Activated CD4-positive, alpha-beta memory T cell treated with anti-CD3 and anti-CD28 coated beads, Interleukin-2, amount 10 ng/mL, durations not matched to agents 7 days and 5 days (primary cell): ENCODE data around the gene SERPINA4. TPM values are rescaled to one million over a fixed set of nuclear protein-coding genes. Genes with fewer than 3 reads are reported as not detected.
"Not testable (repeated sequence)": the region's sequence is repeated elsewhere in the genome, so short reads cannot be mapped to it uniquely, and the experiment has no call there.

ENCODE experiments used
- CTCF ChIA-PET: fragments of 350-600 bp; sonication (Branson Sonifier 250); formaldehyde crosslinking; loops from one replicate; lab custom pipeline; 2021; ENCODE audit warnings: antibody characterized with exemption, inconsistent platforms; lab: Charles Lee
- POLR2A ChIA-PET: fragments of 350-600 bp; sonication (Branson Sonifier 250); formaldehyde crosslinking; loops from one replicate; lab custom pipeline; 2021; ENCODE audit warnings: antibody characterized with exemption; lab: Charles Lee
- DNase-seq: peaks from one replicate; pipeline ENCODE4 v3.0.0-alpha.2; 2020
- H3K27ac Mint-ChIP-seq: one replicate; pipeline ENCODE4 v1.8.0; 2021; ENCODE audit warnings: mild to moderate bottlenecking, mixed read lengths
- H3K27me3 Mint-ChIP-seq: one replicate; pipeline ENCODE4 v1.8.0; 2021; ENCODE audit warnings: mixed read lengths
- H3K36me3 Mint-ChIP-seq: one replicate; pipeline ENCODE4 v1.8.0; 2021; ENCODE audit warnings: low read depth, mixed read lengths
- H3K4me1 Mint-ChIP-seq: one replicate; pipeline ENCODE4 v1.8.0; 2021; ENCODE audit warnings: mixed read lengths
- H3K4me3 Mint-ChIP-seq: one replicate; pipeline ENCODE4 v1.8.0; 2021; ENCODE audit warnings: mild to moderate bottlenecking, mixed read lengths
- H3K9me3 Mint-ChIP-seq: one replicate; pipeline ENCODE4 v1.8.0; 2021; ENCODE audit warnings: mixed read lengths
- total RNA-seq, 2 experiments: library from RNA; stranded (reverse); gene quantifications; one replicate each; pipeline ENCODE4 v1.2.3, GENCODE V29; 2021

SERPINA4 gene
- total RNA-seq, 2 experiments from 2014 or later: not detected

- no peaks in the 10 kb centered on the region for H3K4me1 Mint-ChIP-seq
- H3K4me3 Mint-ChIP-seq: no peak overlapping the region
- DNase-seq: no peak
- no peak overlapping the region for H3K27ac Mint-ChIP-seq
- CTCF ChIA-PET: no interaction called here
- no peaks in the 10 kb centered on the region for H3K36me3 Mint-ChIP-seq
- POLR2A ChIA-PET: no interaction called here
- no peaks in the 10 kb centered on the region for H3K9me3 Mint-ChIP-seq
- H3K27me3 Mint-ChIP-seq: no peaks in the 10 kb centered on the region
Observed at GRCh38 chr14:94593749-94594431, 32.6 kb downstream of the SERPINA4 start.

GRCh38 chr14:94594441-94594840, 33.2 kb downstream of the SERPINA4 start:
- POLR2A ChIA-PET: no interaction called here
- no peaks in the 10 kb centered on the region for H3K9me3 Mint-ChIP-seq

GRCh38 chr14:94595912-94596311, 34.7 kb downstream of the SERPINA4 start:
- H3K27me3 Mint-ChIP-seq: no peaks in the 10 kb centered on the region
- H3K36me3 Mint-ChIP-seq: no peaks in the 10 kb centered on the region
- no peaks in the 10 kb centered on the region for H3K4me1 Mint-ChIP-seq
- DNase-seq: no peak
- POLR2A ChIA-PET: no interaction called here
- CTCF ChIA-PET: no interaction called here
- no peak overlapping the region for H3K27ac Mint-ChIP-seq
- no peaks in the 10 kb centered on the region for H3K9me3 Mint-ChIP-seq
- H3K4me3 Mint-ChIP-seq: no peak overlapping the region

More at GRCh38 chr14:94594441-94594840, 33.2 kb downstream of the SERPINA4 start:
- Mint-ChIP-seq H3K4me1 (no peaks in the 10 kb centered on the region), H3K4me3 (no peak overlapping the region), H3K36me3 (no peaks in the 10 kb centered on the region), H3K27ac (no peak overlapping the region), H3K27me3 (no peaks in the 10 kb centered on the region)
- DNase-seq: no peak
- CTCF ChIA-PET: no interaction called here

GRCh38 chr14:94596361-94596760, 35.1 kb downstream of the SERPINA4 start:
- CTCF ChIA-PET: no interaction called here
- no peaks in the 10 kb centered on the region for H3K36me3 Mint-ChIP-seq
- no peaks in the 10 kb centered on the region for H3K4me1 Mint-ChIP-seq
- POLR2A ChIA-PET: no interaction called here
- H3K27ac Mint-ChIP-seq: no peak overlapping the region
- H3K9me3 Mint-ChIP-seq: no peaks in the 10 kb centered on the region
- H3K27me3 Mint-ChIP-seq: no peaks in the 10 kb centered on the region
- H3K4me3 Mint-ChIP-seq: no peak overlapping the region
- DNase-seq: no peak

- no peaks in the 10 kb centered on the region for H3K9me3 Mint-ChIP-seq
- H3K27me3 Mint-ChIP-seq: no peaks in the 10 kb centered on the region
- H3K27ac Mint-ChIP-seq: no peak overlapping the region
- H3K36me3 Mint-ChIP-seq: no peaks in the 10 kb centered on the region
- POLR2A ChIA-PET: no interaction called here
- no peak for DNase-seq
- H3K4me3 Mint-ChIP-seq: no peak overlapping the region
- H3K4me1 Mint-ChIP-seq: no peaks in the 10 kb centered on the region
- CTCF ChIA-PET: no interaction called here
Observed at GRCh38 chr14:94597788-94598187, 36.5 kb downstream of the SERPINA4 start.

- Mint-ChIP-seq H3K4me1 (no peaks in the 10 kb centered on the region), H3K27me3 (no peaks in the 10 kb centered on the region), H3K36me3 (no peaks in the 10 kb centered on the region), H3K4me3 (no peak overlapping the region), H3K27ac (no peak overlapping the region), H3K9me3 (no peaks in the 10 kb centered on the region)
- DNase-seq: no peak
- CTCF ChIA-PET: no interaction called here
- POLR2A ChIA-PET: no interaction called here
Observed at GRCh38 chr14:94598506-94598815, 37.2 kb downstream of the SERPINA4 start.

- Mint-ChIP-seq H3K4me1 (no peaks in the 10 kb centered on the region), H3K36me3 (no peaks in the 10 kb centered on the region), H3K9me3 (no peaks in the 10 kb centered on the region), H3K27ac (no peak overlapping the region), H3K4me3 (no peak overlapping the region), H3K27me3 (no peaks in the 10 kb centered on the region)
- ChIA-PET POLR2A (no interaction called here), CTCF (no interaction called here)
- DNase-seq: no peak
Observed at GRCh38 chr14:94598816-94599655, 37.8 kb downstream of the SERPINA4 start.

- H3K4me1 Mint-ChIP-seq: no peaks in the 10 kb centered on the region
- H3K27ac Mint-ChIP-seq: no peak overlapping the region
- H3K27me3 Mint-ChIP-seq: no peaks in the 10 kb centered on the region
- no peaks in the 10 kb centered on the region for H3K36me3 Mint-ChIP-seq
- POLR2A ChIA-PET: no interaction called here
- H3K9me3 Mint-ChIP-seq: no peaks in the 10 kb centered on the region
- no peak for DNase-seq
- H3K4me3 Mint-ChIP-seq: no peak overlapping the region
- CTCF ChIA-PET: no interaction called here
Observed at GRCh38 chr14:94599656-94600004, 38.4 kb downstream of the SERPINA4 start.

GRCh38 chr14:94600148-94600545, 38.9 kb downstream of the SERPINA4 start:
- DNase-seq: no peak
- Mint-ChIP-seq H3K27me3 (no peaks in the 10 kb centered on the region), H3K4me3 (no peak overlapping the region), H3K4me1 (no peaks in the 10 kb centered on the region), H3K9me3 (no peaks in the 10 kb centered on the region), H3K36me3 (no peaks in the 10 kb centered on the region), H3K27ac (no peak overlapping the region)
- POLR2A ChIA-PET: no interaction called here
- CTCF ChIA-PET: no interaction called here

GRCh38 chr14:94601884-94602391, 40.7 kb downstream of the SERPINA4 start:
- ChIA-PET POLR2A (no interaction called here), CTCF (interaction anchor here (0.6 kb wide), 1 partner anchor 1992 kb away, joined by 4 read pairs; no protein-coding TSS in a partner anchor)
- no peaks in the 10 kb centered on the region for H3K36me3 Mint-ChIP-seq
- no peak for DNase-seq
- H3K9me3 Mint-ChIP-seq: no peaks in the 10 kb centered on the region
- H3K4me1 Mint-ChIP-seq: no peaks in the 10 kb centered on the region
- H3K27ac Mint-ChIP-seq: no peak overlapping the region
- H3K4me3 Mint-ChIP-seq: no peak overlapping the region
- H3K27me3 Mint-ChIP-seq: peaks cover 1% of the 10 kb centered on the region

- POLR2A ChIA-PET: no interaction called here
- Mint-ChIP-seq H3K4me1 (no peaks in the 10 kb centered on the region), H3K27ac (no peak overlapping the region), H3K9me3 (no peaks in the 10 kb centered on the region), H3K27me3 (peaks cover 5% of the 10 kb centered on the region), H3K36me3 (no peaks in the 10 kb centered on the region), H3K4me3 (no peak overlapping the region)
- CTCF ChIA-PET: no interaction called here
- no peak for DNase-seq
Observed at GRCh38 chr14:94602722-94603121, 41.5 kb downstream of the SERPINA4 start.

GRCh38 chr14:94605361-94605760, 44.1 kb downstream of the SERPINA4 start:
- Mint-ChIP-seq H3K27me3 (peaks cover 5% of the 10 kb centered on the region), H3K9me3 (no peaks in the 10 kb centered on the region), H3K4me1 (no peaks in the 10 kb centered on the region), H3K4me3 (no peak overlapping the region), H3K36me3 (no peaks in the 10 kb centered on the region), H3K27ac (no peak overlapping the region)
- CTCF ChIA-PET: interaction anchor here (0.9 kb wide), 1 partner anchor 13 kb away, joined by 3 read pairs; no protein-coding TSS in a partner anchor
- DNase-seq: no peak
- POLR2A ChIA-PET: no interaction called here

GRCh38 chr14:94608966-94609365, 47.7 kb downstream of the SERPINA4 start:
- CTCF ChIA-PET, DNase-seq, H3K27me3 Mint-ChIP-seq, H3K36me3 Mint-ChIP-seq, H3K4me3 Mint-ChIP-seq, H3K4me1 Mint-ChIP-seq, H3K9me3 Mint-ChIP-seq, POLR2A ChIA-PET, H3K27ac Mint-ChIP-seq: not testable (repeated sequence)
